Stimulated activated memory B cell treated with anti-CD40 and anti-IgM and Interleukin-4, amounts not matched to agents 10 μg/mL and 1 μg/mL and 100 μg/mL, for 72 hours (primary cell): ENCODE data around the gene MAGI2.

Experiments used
- ATAC-seq: fragments of 150-1000 bp; cut with Tn5 transposase; 2 replicates; pipeline ENCODE4 v1.10.0; 2021
- H3K27ac Mint-ChIP-seq: one replicate; pipeline ENCODE4 v1.8.0; 2022; ENCODE audit warnings: mild to moderate bottlenecking, mixed read lengths
- H3K27me3 Mint-ChIP-seq: one replicate; pipeline ENCODE4 v1.8.0; 2022; ENCODE audit warnings: mixed read lengths
- H3K36me3 Mint-ChIP-seq: one replicate; pipeline ENCODE4 v1.8.0; 2022; ENCODE audit warnings: mixed read lengths
- H3K4me1 Mint-ChIP-seq: one replicate; pipeline ENCODE4 v1.8.0; 2022; ENCODE audit warnings: mixed read lengths
- H3K4me3 Mint-ChIP-seq: one replicate; pipeline ENCODE4 v1.8.0; 2022; ENCODE audit warnings: mild to moderate bottlenecking, moderate library complexity, mixed read lengths
- H3K9me3 Mint-ChIP-seq: one replicate; pipeline ENCODE4 v1.8.0; 2022; ENCODE audit warnings: mixed read lengths

The MAGI2 gene

GRCh38 chr7:78649976-78650375 is 803.5 kb downstream of the MAGI2 start:
- H3K27me3 Mint-ChIP-seq, result no peaks in the 10 kb centered on the region
- ATAC-seq, result no peak
- no peaks in the 10 kb centered on the region for H3K36me3 Mint-ChIP-seq

GRCh38 chr7:78649236-78649635 is 804.2 kb downstream of the MAGI2 start:
- H3K27ac Mint-ChIP-seq, result no peak overlapping the region
- no peak overlapping the region for H3K4me3 Mint-ChIP-seq
- H3K9me3 Mint-ChIP-seq, result no peaks in the 10 kb centered on the region
- H3K4me1 Mint-ChIP-seq, result no peaks in the 10 kb centered on the region
- H3K27me3 Mint-ChIP-seq, result no peaks in the 10 kb centered on the region
- no peak for ATAC-seq
- H3K36me3 Mint-ChIP-seq, result no peaks in the 10 kb centered on the region

More at GRCh38 chr7:78649976-78650375, 803.5 kb downstream of the MAGI2 start:
- no peak overlapping the region for H3K4me3 Mint-ChIP-seq
- H3K9me3 Mint-ChIP-seq, result no peaks in the 10 kb centered on the region
- H3K4me1 Mint-ChIP-seq, result no peaks in the 10 kb centered on the region
- H3K27ac Mint-ChIP-seq, result no peak overlapping the region

- no peak overlapping the region for H3K4me3 Mint-ChIP-seq
- no peaks in the 10 kb centered on the region for H3K36me3 Mint-ChIP-seq
- no peak overlapping the region for H3K27ac Mint-ChIP-seq
- no peaks in the 10 kb centered on the region for H3K9me3 Mint-ChIP-seq
- H3K4me1 Mint-ChIP-seq, result no peaks in the 10 kb centered on the region
- no peaks in the 10 kb centered on the region for H3K27me3 Mint-ChIP-seq
- ATAC-seq, result no peak
Measured at GRCh38 chr7:78642751-78643150, 810.7 kb downstream of the MAGI2 start.

GRCh38 chr7:78638364-78638763 is 815.1 kb downstream of the MAGI2 start:
- Mint-ChIP-seq H3K27me3 (no peaks in the 10 kb centered on the region), H3K4me1 (no peaks in the 10 kb centered on the region), H3K27ac (no peak overlapping the region), H3K4me3 (no peak overlapping the region), H3K36me3 (no peaks in the 10 kb centered on the region), H3K9me3 (no peaks in the 10 kb centered on the region)
- no peak for ATAC-seq

- Mint-ChIP-seq H3K27ac (no peak overlapping the region), H3K4me1 (no peaks in the 10 kb centered on the region), H3K9me3 (no peaks in the 10 kb centered on the region), H3K27me3 (no peaks in the 10 kb centered on the region), H3K4me3 (no peak overlapping the region), H3K36me3 (no peaks in the 10 kb centered on the region)
- ATAC-seq, result no peak
Measured at GRCh38 chr7:78636727-78637126, 816.7 kb downstream of the MAGI2 start.

GRCh38 chr7:78635026-78635793 is 818.3 kb downstream of the MAGI2 start:
- Mint-ChIP-seq H3K4me1 (no peaks in the 10 kb centered on the region), H3K27ac (no peak overlapping the region), H3K9me3 (peaks cover 3% of the 10 kb centered on the region)

GRCh38 chr7:78634093-78634492 is 819.4 kb downstream of the MAGI2 start:
- Mint-ChIP-seq H3K27me3 (peaks cover 8% of the 10 kb centered on the region), H3K9me3 (peaks cover 3% of the 10 kb centered on the region), H3K27ac (no peak overlapping the region), H3K36me3 (no peaks in the 10 kb centered on the region), H3K4me3 (no peak overlapping the region), H3K4me1 (no peaks in the 10 kb centered on the region)
- no peak for ATAC-seq

More at GRCh38 chr7:78635026-78635793, 818.3 kb downstream of the MAGI2 start:
- H3K27me3 Mint-ChIP-seq, result peaks cover 8% of the 10 kb centered on the region
- H3K36me3 Mint-ChIP-seq, result no peaks in the 10 kb centered on the region
- no peak for ATAC-seq
- no peak overlapping the region for H3K4me3 Mint-ChIP-seq

- H3K36me3 Mint-ChIP-seq, result no peaks in the 10 kb centered on the region
- H3K4me1 Mint-ChIP-seq, result no peaks in the 10 kb centered on the region
- no peak overlapping the region for H3K4me3 Mint-ChIP-seq
- H3K27ac Mint-ChIP-seq, result no peak overlapping the region
- H3K9me3 Mint-ChIP-seq, result peaks cover 3% of the 10 kb centered on the region
- ATAC-seq, result no peak
- no peaks in the 10 kb centered on the region for H3K27me3 Mint-ChIP-seq
Measured at GRCh38 chr7:78620920-78621319, 832.5 kb downstream of the MAGI2 start.

- no peaks in the 10 kb centered on the region for H3K4me1 Mint-ChIP-seq
- H3K27ac Mint-ChIP-seq, result no peak overlapping the region
- H3K36me3 Mint-ChIP-seq, result no peaks in the 10 kb centered on the region
- H3K4me3 Mint-ChIP-seq, result no peak overlapping the region
- H3K9me3 Mint-ChIP-seq, result peaks cover 3% of the 10 kb centered on the region
- no peak for ATAC-seq
- no peaks in the 10 kb centered on the region for H3K27me3 Mint-ChIP-seq
Measured at GRCh38 chr7:78616539-78616938, 836.9 kb downstream of the MAGI2 start.

- no peaks in the 10 kb centered on the region for H3K27me3 Mint-ChIP-seq
- no peak overlapping the region for H3K27ac Mint-ChIP-seq
- no peaks in the 10 kb centered on the region for H3K9me3 Mint-ChIP-seq
- H3K4me3 Mint-ChIP-seq, result no peak overlapping the region
- ATAC-seq, result no peak
- no peaks in the 10 kb centered on the region for H3K4me1 Mint-ChIP-seq
- H3K36me3 Mint-ChIP-seq, result no peaks in the 10 kb centered on the region
Measured at GRCh38 chr7:78609281-78609680, 844.2 kb downstream of the MAGI2 start.

GRCh38 chr7:78607099-78607498 is 846.4 kb downstream of the MAGI2 start:
- Mint-ChIP-seq H3K36me3 (no peaks in the 10 kb centered on the region), H3K4me1 (no peaks in the 10 kb centered on the region), H3K27ac (no peak overlapping the region), H3K27me3 (no peaks in the 10 kb centered on the region), H3K4me3 (no peak overlapping the region), H3K9me3 (no peaks in the 10 kb centered on the region)
- ATAC-seq, result no peak

GRCh38 chr7:78605119-78605518 is 848.3 kb downstream of the MAGI2 start:
- Mint-ChIP-seq H3K27me3 (no peaks in the 10 kb centered on the region), H3K4me3 (no peak overlapping the region), H3K36me3 (no peaks in the 10 kb centered on the region), H3K4me1 (no peaks in the 10 kb centered on the region), H3K27ac (no peak overlapping the region), H3K9me3 (no peaks in the 10 kb centered on the region)
- ATAC-seq, result no peak

GRCh38 chr7:78601728-78602127 is 851.7 kb downstream of the MAGI2 start:
- H3K4me1 Mint-ChIP-seq, result no peaks in the 10 kb centered on the region

GRCh38 chr7:78594156-78594555 is 859.3 kb downstream of the MAGI2 start:
- Mint-ChIP-seq H3K36me3 (no peaks in the 10 kb centered on the region), H3K27ac (no peak overlapping the region), H3K4me3 (no peak overlapping the region), H3K27me3 (no peaks in the 10 kb centered on the region), H3K4me1 (no peaks in the 10 kb centered on the region), H3K9me3 (peaks cover 2% of the 10 kb centered on the region)
- ATAC-seq, result no peak

More at GRCh38 chr7:78601728-78602127, 851.7 kb downstream of the MAGI2 start:
- Mint-ChIP-seq H3K36me3 (no peaks in the 10 kb centered on the region), H3K27me3 (no peaks in the 10 kb centered on the region), H3K27ac (no peak overlapping the region), H3K9me3 (no peaks in the 10 kb centered on the region), H3K4me3 (no peak overlapping the region)
- ATAC-seq, result no peak

GRCh38 chr7:78588393-78588792 is 865.1 kb downstream of the MAGI2 start:
- H3K4me3 Mint-ChIP-seq, result no peak overlapping the region
- peaks cover 2% of the 10 kb centered on the region for H3K9me3 Mint-ChIP-seq
- H3K27me3 Mint-ChIP-seq, result no peaks in the 10 kb centered on the region
- ATAC-seq, result no peak
- no peaks in the 10 kb centered on the region for H3K36me3 Mint-ChIP-seq
- H3K4me1 Mint-ChIP-seq, result no peaks in the 10 kb centered on the region
- H3K27ac Mint-ChIP-seq, result no peak overlapping the region

GRCh38 chr7:78587443-78588044 is 865.9 kb downstream of the MAGI2 start:
- ATAC-seq, result no peak
- Mint-ChIP-seq H3K36me3 (no peaks in the 10 kb centered on the region), H3K27ac (no peak overlapping the region), H3K27me3 (no peaks in the 10 kb centered on the region), H3K4me1 (no peaks in the 10 kb centered on the region), H3K4me3 (no peak overlapping the region), H3K9me3 (peaks cover 2% of the 10 kb centered on the region)
